ENCODE data around the gene ENKD1. TPM values are rescaled to one million over a fixed set of nuclear protein-coding genes. Genes with fewer than 3 reads are reported as not detected.

The ENKD1 gene
- total RNA-seq, 6 experiments from 2014 or later = 7.4 to 10.8 (median 8.9) TPM

DNA sequence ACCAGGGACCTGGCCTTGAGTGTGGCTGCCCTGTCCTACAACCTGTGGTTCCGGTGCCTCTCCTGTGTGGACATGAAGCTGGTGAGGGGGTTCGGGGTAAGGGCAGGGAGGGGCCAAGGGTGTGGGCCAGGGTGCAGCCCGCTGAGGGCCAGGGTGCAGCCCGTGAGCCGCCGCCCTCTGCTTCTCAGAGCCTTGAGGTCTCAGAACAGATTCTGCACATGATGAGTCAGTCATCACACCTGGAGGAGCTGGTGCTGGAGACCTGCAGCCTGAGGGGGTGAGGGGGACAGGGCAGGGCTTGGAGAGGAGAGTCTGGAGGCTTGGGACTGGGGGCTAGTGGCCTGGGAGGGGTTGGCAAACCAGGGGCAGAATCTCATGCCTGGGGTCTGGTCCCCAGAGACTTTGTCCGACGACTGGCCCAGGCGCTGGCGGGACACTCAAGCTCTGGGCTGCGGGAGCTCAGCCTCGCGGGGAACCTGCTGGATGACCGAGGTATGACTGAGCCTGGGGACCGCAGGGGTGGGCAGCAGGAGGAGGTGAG, 19.4 kb downstream of the ENKD1 start:
- Mint-ChIP-seq H3K27me3 (ENCODE audit: insufficient read depth) (peaks cover 45% of the 10 kb centered on the region), H3K4me1 (ENCODE audit: low read depth) (peaks cover 2% of the 10 kb centered on the region; the same call in 1 of the 2 replicates), H3K36me3 (ENCODE audit: low read depth) (no peaks in the 10 kb centered on the region), H3K27ac (no peak overlapping the region), H3K9me3 (no peaks in the 10 kb centered on the region), H3K4me3 (no peak overlapping the region)
- TF ChIP-seq, protein P1, sequence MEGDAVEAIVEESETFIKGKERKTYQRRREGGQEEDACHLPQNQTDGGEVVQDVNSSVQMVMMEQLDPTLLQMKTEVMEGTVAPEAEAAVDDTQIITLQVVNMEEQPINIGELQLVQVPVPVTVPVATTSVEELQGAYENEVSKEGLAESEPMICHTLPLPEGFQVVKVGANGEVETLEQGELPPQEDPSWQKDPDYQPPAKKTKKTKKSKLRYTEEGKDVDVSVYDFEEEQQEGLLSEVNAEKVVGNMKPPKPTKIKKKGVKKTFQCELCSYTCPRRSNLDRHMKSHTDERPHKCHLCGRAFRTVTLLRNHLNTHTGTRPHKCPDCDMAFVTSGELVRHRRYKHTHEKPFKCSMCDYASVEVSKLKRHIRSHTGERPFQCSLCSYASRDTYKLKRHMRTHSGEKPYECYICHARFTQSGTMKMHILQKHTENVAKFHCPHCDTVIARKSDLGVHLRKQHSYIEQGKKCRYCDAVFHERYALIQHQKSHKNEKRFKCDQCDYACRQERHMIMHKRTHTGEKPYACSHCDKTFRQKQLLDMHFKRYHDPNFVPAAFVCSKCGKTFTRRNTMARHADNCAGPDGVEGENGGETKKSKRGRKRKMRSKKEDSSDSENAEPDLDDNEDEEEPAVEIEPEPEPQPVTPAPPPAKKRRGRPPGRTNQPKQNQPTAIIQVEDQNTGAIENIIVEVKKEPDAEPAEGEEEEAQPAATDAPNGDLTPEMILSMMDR (IDR thresholded peaks at IDR 0.05) = no peak
- no peak for DNase-seq

DNA sequence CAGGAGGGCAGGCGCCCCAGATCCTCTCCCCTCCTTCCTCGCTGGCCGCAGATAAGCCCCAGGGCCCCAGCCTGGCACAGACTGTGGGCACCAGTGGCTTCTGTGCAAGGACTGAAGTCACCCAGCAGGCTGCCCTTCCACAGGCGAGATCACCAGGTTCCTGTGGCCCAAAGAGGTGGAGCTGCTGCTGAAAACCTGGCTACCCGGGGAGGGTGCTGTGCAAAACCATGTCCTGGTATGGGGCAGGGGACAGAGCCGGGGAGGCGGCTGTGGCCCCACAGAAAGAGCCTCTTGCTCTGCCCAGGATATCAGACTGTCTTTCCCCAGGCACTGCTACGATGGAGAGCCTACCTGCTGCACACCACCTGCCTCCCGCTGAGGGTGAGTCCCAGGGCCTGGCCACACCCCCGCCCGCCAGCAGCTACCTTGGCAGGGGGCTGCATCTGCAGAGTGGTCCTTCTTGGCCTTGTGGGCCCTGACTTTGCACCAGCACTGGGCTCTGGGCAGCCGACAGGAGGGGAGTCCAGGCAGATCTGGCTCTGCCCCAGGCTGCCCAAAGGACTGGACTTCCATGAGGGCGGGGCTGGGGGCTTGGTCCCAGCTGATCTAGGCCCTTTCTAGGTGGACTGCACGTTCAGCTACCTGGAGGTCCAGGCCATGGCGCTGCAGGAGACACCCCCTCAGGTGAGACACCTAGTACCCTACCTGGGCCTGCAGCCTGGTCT, 21.0 kb downstream of the ENKD1 start:
- H3K9me3 Mint-ChIP-seq = no peaks in the 10 kb centered on the region
- no peaks in the 10 kb centered on the region for H3K36me3 Mint-ChIP-seq (ENCODE audit: low read depth)
- no peak overlapping the region for H3K4me3 Mint-ChIP-seq
- peaks cover 39% of the 10 kb centered on the region for H3K27me3 Mint-ChIP-seq (ENCODE audit: insufficient read depth)
- H3K4me1 Mint-ChIP-seq (ENCODE audit: low read depth) = peaks cover 5% of the 10 kb centered on the region; the same call in 1 of the 2 replicates
- TF ChIP-seq, protein P1 (IDR thresholded peaks at IDR 0.05) = no peak
- DNase-seq = no peak
- no peak overlapping the region for H3K27ac Mint-ChIP-seq

DNA sequence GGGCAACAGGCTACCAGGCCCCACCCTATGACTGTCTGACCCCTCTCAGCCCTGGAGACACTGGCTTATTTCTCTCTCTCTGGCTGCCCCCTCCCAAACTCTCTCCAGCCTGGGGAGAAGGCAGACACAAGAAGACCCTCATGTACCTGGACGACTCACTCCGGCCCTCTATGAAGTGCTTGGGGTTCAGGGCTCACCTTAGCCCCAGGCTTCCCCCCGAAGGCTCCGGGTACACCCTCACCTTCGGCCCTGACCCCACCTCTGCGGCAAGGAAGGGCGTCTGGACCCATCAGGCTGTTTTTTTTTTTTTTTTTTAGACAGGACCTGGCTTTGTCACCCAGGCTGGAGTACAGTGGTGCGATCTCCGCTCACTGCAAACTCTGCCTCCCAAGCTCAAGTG, 22.5 kb downstream of the ENKD1 start:
- no peak overlapping the region for H3K27ac Mint-ChIP-seq
- H3K4me1 Mint-ChIP-seq (ENCODE audit: low read depth) = peaks cover 5% of the 10 kb centered on the region; the same call in 1 of the 2 replicates
- peaks cover 7% of the 10 kb centered on the region for H3K36me3 Mint-ChIP-seq (ENCODE audit: low read depth)
- H3K27me3 Mint-ChIP-seq (ENCODE audit: insufficient read depth) = peaks cover 27% of the 10 kb centered on the region
- no peaks in the 10 kb centered on the region for H3K9me3 Mint-ChIP-seq
- no peak overlapping the region for H3K4me3 Mint-ChIP-seq
- TF ChIP-seq, protein P1 (IDR thresholded peaks at IDR 0.05) = no peak
- DNase-seq = no peak

GRCh38 chr16:67641779-67642708, 24.5 kb downstream of the ENKD1 start:
- DNase-seq = peak; percentile 7
- Mint-ChIP-seq H3K36me3 (ENCODE audit: low read depth) (peaks cover 13% of the 10 kb centered on the region), H3K4me1 (ENCODE audit: low read depth) (peaks cover 5% of the 10 kb centered on the region; the same call in 1 of the 2 replicates), H3K27me3 (ENCODE audit: insufficient read depth) (peaks cover 17% of the 10 kb centered on the region), H3K4me3 (no peak overlapping the region), H3K9me3 (no peaks in the 10 kb centered on the region), H3K27ac (no peak overlapping the region)
- TF ChIP-seq, protein P1 (IDR thresholded peaks at IDR 0.05) = no peak

- DNase-seq = no peak
- Mint-ChIP-seq H3K36me3 (ENCODE audit: low read depth) (peaks cover 19% of the 10 kb centered on the region), H3K4me1 (ENCODE audit: low read depth) (peaks cover 5% of the 10 kb centered on the region; the same call in 1 of the 2 replicates), H3K27ac (no peak overlapping the region), H3K4me3 (no peak overlapping the region), H3K9me3 (no peaks in the 10 kb centered on the region), H3K27me3 (ENCODE audit: insufficient read depth) (no peaks in the 10 kb centered on the region; the same call in 1 of the 2 replicates)
- TF ChIP-seq, protein P1 (IDR thresholded peaks at IDR 0.05) = no peak
Observed at GRCh38 chr16:67637625-67638024, 28.9 kb downstream of the ENKD1 start.

Data from HFFc6 (cell line).